A673 (cell line): Measurements from ENCODE around the gene TLR8. TPM values are rescaled to one million over a fixed set of nuclear protein-coding genes. Genes with fewer than 3 reads are reported as not detected.
"Not testable (repeated sequence)": the region's sequence is repeated elsewhere in the genome, so short reads cannot be mapped to it uniquely, and the experiment has no call there.

ENCODE experiments used
- BruUV-seq: library from RNA; stranded (reverse); fragments of 400-500 nt; replicated peaks from 2 replicates; lab custom pipeline; 2021; lab: Mats Ljungman, UMichigan
- CTCF ChIA-PET: fragments of 300-600 bp; sonication (Branson Sonifier 250); formaldehyde crosslinking; loops from one replicate; lab custom pipeline; 2022; ENCODE audit warnings: antibody characterized with exemption; lab: Charles Lee
- POLR2A ChIA-PET: fragments of 300-600 bp; sonication (Branson Sonifier 250); formaldehyde crosslinking; loops from one replicate; lab custom pipeline; 2022; ENCODE audit warnings: antibody characterized with exemption; ENCODE audit not compliant: low non-redundant PET; lab: Charles Lee
- DNase-seq: peaks from one replicate; pipeline ENCODE4 v3.0.0-alpha.2; 2015; ENCODE audit warnings: low spot score
- H3K27ac ChIP-seq: fragments of 200-600 bp; sonication (generic); 2 replicates; pipeline ENCODE4 v1.5.1; 2016; ENCODE audit warnings: mixed run types, low read depth, mild to moderate bottlenecking, mixed read lengths, antibody characterized with exemption, low read length; ENCODE audit not compliant: poor library complexity, severe bottlenecking
- H3K27me3 ChIP-seq: fragments of 200-600 bp; sonication (generic); replicated peaks from 2 replicates; pipeline ENCODE4 v1.6.1; 2017; ENCODE audit warnings: mixed run types, low read depth, mild to moderate bottlenecking, mixed read lengths, antibody characterized with exemption, low read length; ENCODE audit not compliant: insufficient read depth, poor library complexity
- H3K36me3 ChIP-seq: fragments of 200-600 bp; sonication (generic); 2 replicates; pipeline ENCODE4 v1.6.1; 2016; ENCODE audit warnings: mixed run types, mild to moderate bottlenecking, mixed read lengths, antibody characterized with exemption, low read length; ENCODE audit not compliant: insufficient read depth, poor library complexity, severe bottlenecking
- H3K4me1 ChIP-seq: fragments of 200-600 bp; sonication (generic); 2 replicates; pipeline ENCODE4 v1.6.1; 2017; ENCODE audit warnings: mixed run types, mild to moderate bottlenecking, mixed read lengths, antibody characterized with exemption, low read length; ENCODE audit not compliant: insufficient read depth, poor library complexity, severe bottlenecking
- H3K4me3 ChIP-seq: fragments of 200-600 bp; sonication (generic); 2 replicates; pipeline ENCODE4 v1.5.1; 2016; ENCODE audit warnings: low read depth, mixed run types, mild to moderate bottlenecking, mixed read lengths, low read length; ENCODE audit not compliant: poor library complexity, severe bottlenecking
- H3K9me3 ChIP-seq: fragments of 200-600 bp; sonication (generic); 2 replicates; pipeline ENCODE4 v1.6.1; 2016; ENCODE audit warnings: mixed run types, low read depth, mild to moderate bottlenecking, mixed read lengths, antibody characterized with exemption, low read length; ENCODE audit not compliant: poor library complexity, severe bottlenecking
- EZH2 ChIP-seq: fragments of 200-600 bp; sonication (generic); IDR thresholded peaks from 2 replicates; pipeline ENCODE4 v1.6.1; 2017; ENCODE audit warnings: borderline replicate concordance, low read depth, mild to moderate bottlenecking, mixed read lengths, antibody characterized with exemption, low read length; ENCODE audit not compliant: poor library complexity, severe bottlenecking
- intact Hi-C: fragments of 100-400 bp; cut with micrococcal nuclease; formaldehyde crosslinking; loops from one replicate; pipeline ENCODE4 v1.10.0; 2022; ENCODE audit not compliant: unreplicated experiment
- total RNA-seq: library from RNA; stranded (reverse); gene quantifications from 2 replicates; pipeline ENCODE4 v1.2.3, GENCODE V29; 2021
- TF ChIP-seq, protein P1 (sequence below): fragments of 300-800, 200-600 bp; sonication (generic); conservative IDR thresholded peaks from 2 replicates; pipeline ENCODE4 v1.5.1; 2017; ENCODE audit warnings: low read depth, mild to moderate bottlenecking, antibody characterized with exemption, low read length, moderate library complexity, mixed read lengths

Gene TLR8
- total RNA-seq, 1 experiment from 2014 or later: not detected

- BruUV-seq: no TSS peak
- no peaks in the 10 kb centered on the region for H3K27me3 ChIP-seq
- H3K27ac ChIP-seq: no peak overlapping the region
- POLR2A ChIA-PET: no interaction called here
- no peaks in the 10 kb centered on the region for H3K36me3 ChIP-seq
- peaks cover 3% of the 10 kb centered on the region for H3K9me3 ChIP-seq
- no peak for DNase-seq
- no peak for TF ChIP-seq EZH2
- TF ChIP-seq, protein P1, sequence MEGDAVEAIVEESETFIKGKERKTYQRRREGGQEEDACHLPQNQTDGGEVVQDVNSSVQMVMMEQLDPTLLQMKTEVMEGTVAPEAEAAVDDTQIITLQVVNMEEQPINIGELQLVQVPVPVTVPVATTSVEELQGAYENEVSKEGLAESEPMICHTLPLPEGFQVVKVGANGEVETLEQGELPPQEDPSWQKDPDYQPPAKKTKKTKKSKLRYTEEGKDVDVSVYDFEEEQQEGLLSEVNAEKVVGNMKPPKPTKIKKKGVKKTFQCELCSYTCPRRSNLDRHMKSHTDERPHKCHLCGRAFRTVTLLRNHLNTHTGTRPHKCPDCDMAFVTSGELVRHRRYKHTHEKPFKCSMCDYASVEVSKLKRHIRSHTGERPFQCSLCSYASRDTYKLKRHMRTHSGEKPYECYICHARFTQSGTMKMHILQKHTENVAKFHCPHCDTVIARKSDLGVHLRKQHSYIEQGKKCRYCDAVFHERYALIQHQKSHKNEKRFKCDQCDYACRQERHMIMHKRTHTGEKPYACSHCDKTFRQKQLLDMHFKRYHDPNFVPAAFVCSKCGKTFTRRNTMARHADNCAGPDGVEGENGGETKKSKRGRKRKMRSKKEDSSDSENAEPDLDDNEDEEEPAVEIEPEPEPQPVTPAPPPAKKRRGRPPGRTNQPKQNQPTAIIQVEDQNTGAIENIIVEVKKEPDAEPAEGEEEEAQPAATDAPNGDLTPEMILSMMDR: no peak
- intact Hi-C loops: no loop called here
- no peak overlapping the region for H3K4me3 ChIP-seq
- CTCF ChIA-PET: no interaction called here
- no peaks in the 10 kb centered on the region for H3K4me1 ChIP-seq
Measured at GRCh38 chrX:12932244-12932643, 25.8 kb downstream of the TLR8 start.

- ChIA-PET CTCF (no interaction called here), POLR2A (interaction anchor here (0.6 kb wide), 1 partner anchor 137 kb away, joined by 3 read pairs; no protein-coding TSS in a partner anchor)
- Histone ChIP-seq H3K36me3 (no peaks in the 10 kb centered on the region), H3K9me3 (peaks cover 8% of the 10 kb centered on the region), H3K4me3 (no peak overlapping the region), H3K4me1 (no peaks in the 10 kb centered on the region), H3K27ac (no peak overlapping the region), H3K27me3 (no peaks in the 10 kb centered on the region)
- BruUV-seq: no TSS peak
- no peak for DNase-seq
- TF ChIP-seq, protein P1: no peak
- no peak for TF ChIP-seq EZH2
- intact Hi-C loops: no loop called here
Measured at GRCh38 chrX:12934850-12935249, 28.4 kb downstream of the TLR8 start.

GRCh38 chrX:12936947-12937346, 30.5 kb downstream of the TLR8 start:
- ChIA-PET CTCF (no interaction called here), POLR2A (no interaction called here)
- Histone ChIP-seq H3K27me3 (no peaks in the 10 kb centered on the region), H3K4me3 (no peak overlapping the region), H3K4me1 (no peaks in the 10 kb centered on the region), H3K27ac (no peak overlapping the region), H3K9me3 (peaks cover 8% of the 10 kb centered on the region), H3K36me3 (no peaks in the 10 kb centered on the region)
- TF ChIP-seq EZH2: no peak
- TF ChIP-seq, protein P1: no peak
- BruUV-seq: no TSS peak
- intact Hi-C loops: no loop called here
- DNase-seq: no peak

GRCh38 chrX:12940471-12940870, 34.1 kb downstream of the TLR8 start:
- H3K27ac ChIP-seq, H3K4me3 ChIP-seq, H3K36me3 ChIP-seq, BruUV-seq, DNase-seq, H3K27me3 ChIP-seq, POLR2A ChIA-PET, H3K9me3 ChIP-seq, CTCF ChIA-PET, H3K4me1 ChIP-seq: not testable (repeated sequence)
- intact Hi-C loops: loop anchor here (10.0 kb wide), 3 partner anchors 404 to 1084 kb away; partner anchors contain the start of gene GEMIN8

DNA sequence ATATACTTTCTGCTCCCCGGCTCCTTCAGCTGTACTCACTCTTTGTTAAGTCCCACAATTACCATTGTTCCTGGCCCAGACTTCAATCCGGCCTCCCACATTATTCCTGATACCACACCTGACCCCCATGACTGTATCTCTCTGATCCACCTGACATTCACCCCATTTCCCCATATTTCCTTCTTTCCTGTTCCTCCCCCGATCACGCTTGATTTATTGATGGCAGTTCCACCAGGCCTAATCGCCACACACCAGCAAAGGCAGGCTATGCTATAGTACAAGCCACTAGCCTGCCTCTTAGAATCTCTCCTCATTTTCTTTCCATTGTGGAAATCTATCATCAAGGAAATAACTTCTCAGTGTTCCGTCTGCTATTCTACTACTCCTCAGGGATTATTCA, 37.2 kb downstream of the TLR8 start:
- H3K4me1 ChIP-seq: peaks cover 12% of the 10 kb centered on the region
- CTCF ChIA-PET, BruUV-seq, H3K9me3 ChIP-seq, H3K27ac ChIP-seq, H3K4me3 ChIP-seq, DNase-seq, H3K36me3 ChIP-seq, H3K27me3 ChIP-seq, POLR2A ChIA-PET: not testable (repeated sequence)
- intact Hi-C loops: loop anchor here (10.0 kb wide), 3 partner anchors 401 to 1081 kb away; partner anchors contain the start of gene GEMIN8
